HG02885 (cell line): ENCODE data around the gene ABI2.
"Not testable (repeated sequence)": the region's sequence is repeated elsewhere in the genome, so short reads cannot be mapped to it uniquely, and the experiment has no call there.

Experiments
- ATAC-seq: cut with Tn5 transposase; IDR thresholded peaks from one replicate; pipeline ENCODE4 v1.9.1; 2021; ENCODE audit warnings: mild to moderate bottlenecking; ENCODE audit not compliant: unreplicated experiment, poor library complexity

The ABI2 gene

DNA sequence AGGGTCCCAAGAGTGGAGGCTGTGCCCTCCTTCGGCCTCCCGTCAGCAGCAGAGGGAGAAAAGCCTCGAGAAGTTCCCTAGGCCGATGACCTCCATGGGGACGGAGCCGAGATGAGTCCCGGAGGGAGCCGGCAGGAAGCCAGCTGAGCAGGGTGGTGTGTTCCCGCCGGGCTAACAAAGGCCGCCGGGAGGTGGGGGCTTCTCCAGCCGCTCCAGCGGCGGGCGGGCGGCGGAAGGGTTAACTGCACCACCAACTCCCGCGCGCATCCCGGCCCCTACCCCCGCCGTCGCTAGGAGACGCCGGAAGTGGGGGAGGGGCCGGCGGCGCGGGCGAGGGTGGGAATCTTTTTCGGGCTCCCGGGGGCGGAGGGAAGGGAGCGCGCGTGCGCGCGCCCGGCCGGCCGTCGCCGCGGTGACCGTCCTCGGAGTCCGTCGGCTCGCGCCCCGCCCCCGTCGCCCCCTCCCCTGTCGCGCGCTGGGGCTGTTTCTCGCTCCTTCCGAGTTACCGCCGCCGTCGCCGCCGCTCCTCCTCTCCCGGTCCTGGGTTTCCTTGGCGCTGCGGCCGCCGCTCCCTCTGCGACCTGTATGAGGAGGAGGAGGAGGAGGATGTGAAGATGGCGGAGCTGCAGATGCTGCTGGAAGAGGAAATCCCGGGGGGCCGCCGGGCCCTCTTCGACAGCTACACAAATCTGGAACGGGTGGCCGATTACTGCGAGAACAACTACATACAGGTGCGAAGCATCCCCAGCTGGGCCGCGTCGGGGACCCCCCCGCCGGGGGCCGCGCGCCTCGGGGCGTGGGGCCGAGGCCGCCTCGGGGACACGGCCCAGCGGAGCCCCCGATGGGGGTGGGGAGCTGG is at the start of gene ABI2:
TSS of gene ABI2 (plus strand) at position 494 of the 859 bp plus-strand sequence. CDS start at position 615, 121 bp downstream.
- ATAC-seq = peak; percentile 66

- no peak for ATAC-seq
Observed at GRCh38 chr2:203279288-203279687, 48.9 kb upstream of the ABI2 start.

DNA sequence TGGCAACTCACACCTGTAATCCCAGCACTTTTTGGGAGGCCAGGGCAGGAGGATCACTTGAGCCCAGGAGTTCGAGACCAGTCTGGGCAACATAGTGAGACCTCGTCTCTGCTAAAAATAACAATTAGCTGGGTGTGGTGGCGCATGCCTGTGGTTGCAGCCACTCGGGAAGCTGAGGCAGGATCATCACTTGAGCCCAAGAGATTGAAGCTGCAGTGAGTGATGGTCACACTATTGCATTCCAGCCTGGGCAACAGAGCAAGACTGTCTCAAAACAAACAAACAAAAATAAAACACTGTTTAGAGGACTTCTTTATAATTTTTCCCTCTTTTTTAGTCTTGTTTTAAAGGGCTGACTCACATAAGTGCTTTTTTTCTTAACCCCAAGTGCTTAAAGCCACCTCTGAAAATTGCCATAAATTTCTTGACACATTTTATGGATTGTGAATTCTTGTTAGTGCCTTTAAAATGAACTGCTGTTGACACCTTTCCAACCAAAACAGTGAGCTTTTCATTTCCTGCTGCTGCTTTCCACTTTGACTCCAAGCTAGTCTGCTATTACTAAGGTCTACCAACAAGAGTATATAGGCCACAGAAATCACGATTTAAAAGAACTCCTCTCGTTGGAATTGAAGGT is 47.6 kb upstream of the ABI2 start:
- ATAC-seq = no peak

GRCh38 chr2:203282101-203282500 is 46.1 kb upstream of the ABI2 start:
- no peak for ATAC-seq

DNA sequence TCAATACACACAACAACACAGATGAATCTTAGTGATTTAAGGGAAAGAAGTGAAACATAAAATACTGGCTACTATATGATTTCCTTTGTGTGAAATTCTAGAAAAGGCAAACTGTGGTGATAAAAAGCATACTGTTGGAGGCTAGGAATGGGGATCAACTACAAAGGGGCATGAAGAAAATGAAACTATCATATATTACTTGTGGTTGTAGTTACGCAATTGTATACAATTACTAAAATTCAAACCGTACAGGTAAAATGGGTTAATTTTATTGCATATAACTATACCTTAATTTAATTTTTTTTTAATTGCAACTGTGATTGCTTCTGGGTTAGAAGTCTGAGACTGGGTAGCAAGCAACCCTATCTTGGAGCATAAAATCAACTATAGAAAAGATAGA is 41.7 kb upstream of the ABI2 start:
- ATAC-seq = no peak

DNA sequence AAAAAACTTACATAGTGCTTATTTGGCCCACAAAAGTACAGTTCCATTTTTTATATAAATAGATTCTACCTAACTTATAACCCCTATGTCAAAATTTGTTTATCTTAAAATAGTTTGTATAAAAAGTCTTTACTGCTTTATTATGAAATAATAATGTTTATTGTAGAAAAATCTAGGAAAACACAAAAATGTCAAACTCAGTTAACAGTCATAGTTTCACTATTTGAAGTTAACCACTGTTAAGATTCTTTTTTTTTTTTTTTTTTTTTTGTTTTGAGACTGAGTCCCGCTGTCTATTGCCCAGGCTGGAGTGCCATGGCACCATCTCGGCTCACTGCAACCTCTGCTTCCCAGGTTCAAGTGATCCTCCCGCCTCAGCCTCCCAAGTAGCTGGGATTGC is 26.5 kb upstream of the ABI2 start:
- ATAC-seq = no peak

DNA sequence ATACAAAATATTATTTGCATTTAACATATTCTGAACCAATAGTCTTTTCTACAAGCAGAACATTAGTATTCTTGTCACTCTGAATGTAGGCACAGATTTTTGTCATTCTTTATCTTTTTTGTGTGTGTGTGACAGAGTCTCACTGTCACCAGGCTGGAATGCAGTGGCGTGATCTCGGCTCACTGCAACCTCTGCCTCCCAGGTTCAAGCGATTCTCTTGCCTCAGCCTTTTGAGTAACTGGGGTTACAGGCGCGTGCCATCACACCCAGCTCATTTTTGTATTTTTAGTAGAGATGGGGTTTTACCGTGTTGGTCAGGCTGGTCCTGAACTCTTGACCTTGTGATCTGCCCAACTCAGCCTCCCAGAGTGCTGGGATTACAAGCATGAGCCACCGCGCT is 25.6 kb upstream of the ABI2 start:
- not testable (repeated sequence) for ATAC-seq

GRCh38 chr2:203310688-203311436 is 17.3 kb upstream of the ABI2 start:
- ATAC-seq = no peak

GRCh38 chr2:203326356-203326755 is 1.8 kb upstream of the ABI2 start:
- no peak for ATAC-seq

DNA sequence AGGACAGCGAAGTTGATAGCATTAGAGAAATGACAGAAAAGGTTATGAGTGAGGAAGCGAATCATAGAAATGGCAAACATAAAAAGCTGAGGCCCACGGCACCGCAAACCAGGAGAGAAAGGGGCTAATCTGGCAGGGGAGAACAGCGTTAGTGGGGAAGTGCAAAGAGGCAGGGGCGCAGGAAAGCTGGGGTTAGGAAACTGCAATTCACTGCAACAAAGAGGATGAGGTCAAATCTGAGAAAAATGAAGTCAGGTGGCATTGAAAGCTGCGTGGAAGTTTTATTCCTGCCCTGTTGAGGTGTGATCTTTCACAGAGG is 653 bp upstream of the ABI2 start:
- no peak for ATAC-seq

GRCh38 chr2:203328760-203329540 is 756 bp downstream of the ABI2 start:
- ATAC-seq = peak; percentile 66

DNA sequence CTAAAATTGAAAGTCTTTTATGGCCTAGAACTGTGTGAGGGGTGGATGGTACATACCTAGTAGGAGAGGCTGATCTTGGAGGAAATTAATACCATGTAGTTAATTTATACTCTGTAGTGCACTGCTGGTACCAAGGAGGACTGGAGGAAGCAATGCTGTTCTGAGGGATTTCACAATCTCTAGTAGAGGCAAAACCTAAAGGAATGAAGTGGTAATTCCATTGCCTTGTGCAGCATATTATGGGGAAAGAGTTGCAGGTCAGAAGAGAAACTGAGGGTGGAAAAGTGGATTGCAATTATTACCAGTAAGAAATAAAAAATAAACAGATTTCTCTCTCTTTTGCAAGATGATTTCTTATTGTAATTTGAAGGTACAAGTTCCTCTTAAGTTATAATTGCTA is 2.2 kb downstream of the ABI2 start:
- ATAC-seq = no peak

- no peak for ATAC-seq
Observed at GRCh38 chr2:203338322-203338721, 10.1 kb downstream of the ABI2 start.

- ATAC-seq = no peak
Observed at GRCh38 chr2:203340791-203341487, 12.7 kb downstream of the ABI2 start.

DNA sequence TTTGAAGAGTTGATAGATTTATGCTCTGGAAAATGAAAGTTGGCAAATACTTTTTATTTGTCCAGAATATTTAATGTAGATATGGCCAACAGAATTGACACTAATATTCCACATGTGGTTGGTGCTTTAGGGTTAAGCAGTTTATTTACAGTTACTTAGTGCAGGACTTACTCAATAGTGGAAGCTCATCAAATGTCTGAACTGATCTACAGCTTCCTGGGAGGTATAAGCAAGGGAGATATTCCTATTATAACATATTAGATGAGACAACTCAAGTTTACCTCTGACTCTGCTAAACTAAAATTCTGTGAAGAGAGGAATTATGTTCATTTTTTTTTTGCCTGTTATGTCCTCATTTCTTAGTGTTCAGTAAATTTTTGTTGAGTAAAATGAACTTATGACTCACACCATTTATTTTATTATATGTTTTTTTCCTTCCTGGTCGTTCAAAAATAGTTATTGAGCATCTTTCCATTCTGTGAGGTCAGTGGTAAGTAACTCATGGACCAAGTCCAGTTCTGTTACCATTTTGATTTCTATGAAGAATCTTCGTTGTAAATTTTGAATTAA is 13.6 kb downstream of the ABI2 start:
- ATAC-seq = no peak

GRCh38 chr2:203342374-203342773 is 14.2 kb downstream of the ABI2 start:
- ATAC-seq = not testable (repeated sequence)

- no peak for ATAC-seq
Observed at GRCh38 chr2:203344667-203345066, 16.5 kb downstream of the ABI2 start.

DNA sequence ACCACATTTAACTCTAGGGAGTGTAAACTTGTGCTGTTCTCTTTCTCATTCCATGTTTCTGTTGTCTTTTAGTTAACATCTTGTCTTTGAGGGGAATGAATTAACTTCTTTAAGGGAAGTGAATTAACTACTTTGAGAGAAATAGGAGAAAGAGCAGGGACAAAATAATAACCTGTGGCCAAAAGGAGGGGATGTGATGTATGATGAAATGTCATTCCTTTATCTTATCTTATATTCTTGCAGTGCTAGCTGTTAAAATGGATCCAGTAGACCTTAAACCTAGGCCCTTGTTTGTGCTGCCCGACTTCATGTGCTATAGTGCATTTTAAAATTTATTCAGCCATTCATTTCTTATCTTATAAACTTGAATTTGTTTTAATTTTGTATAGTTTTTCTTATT is 18.4 kb downstream of the ABI2 start:
- ATAC-seq = no peak

DNA sequence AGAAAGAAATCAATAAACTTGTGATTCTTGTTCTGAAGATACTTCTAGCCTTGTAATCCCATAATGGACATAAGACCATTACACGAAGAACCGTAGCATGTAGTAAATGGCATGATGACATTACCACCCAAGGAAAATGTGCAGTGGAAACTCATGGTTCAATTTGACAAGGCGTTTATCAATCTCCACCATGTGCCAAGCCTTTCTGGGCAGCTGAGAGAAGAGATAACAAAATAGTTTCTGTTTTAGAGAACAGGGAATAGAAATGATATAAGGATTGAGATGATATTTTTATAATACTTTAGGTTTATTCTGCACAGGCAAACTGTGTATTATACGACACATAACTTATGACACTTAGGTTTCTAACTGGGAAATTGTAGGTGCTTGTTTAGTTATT is 19.2 kb downstream of the ABI2 start:
- no peak for ATAC-seq
